ENCODE measurements around the gene CFAP65. TPM values are rescaled to one million over a fixed set of nuclear protein-coding genes. Genes with fewer than 3 reads are reported as not detected.

Gene CFAP65
- total and polyA plus RNA-seq, 2 of the 13 experiments (the other 11 are each of a cell fraction or from before 2014, with no cell fraction given) = 0.05 TPM; not detected in 1

GRCh38 chr2:219056176-219056895 is 15.0 kb upstream of the CFAP65 start:
- 70% methylated on average over 9 of the region's 9 CpGs for WGBS (ENCODE audit: low lambda C conversion rate)
- no peak overlapping the region for H2AFZ ChIP-seq (ENCODE audit: low read length)
- H3K4me2 ChIP-seq (ENCODE audit: low read depth, low read length) = no peak overlapping the region
- ChIA-PET CTCF (ENCODE audit: low intra/inter-chr PET ratio, low total read pairs) (interaction anchor here (3.7 to 4.3 kb wide), 2 partner anchors 62 to 98 kb away, joined by 56 to 82 read pairs; no protein-coding TSS in a partner anchor), POLR2A (no interaction called here)
- no TSS peak for BruUV-seq (replicated peaks)
- H3K27me3 ChIP-seq (ENCODE audit: control insufficient read depth in 1 of 2, insufficient read depth in 2 of 2, low read length in 2 of 2) = peaks cover 14 to 25% of the 10 kb centered on the region in 2 experiments; a peak in 4 of 5 replicates
- FAIRE-seq (no peak), ATAC-seq (no peak), DNase-seq (ENCODE audit: low spot score) (no peak)
- peaks cover 23% of the 10 kb centered on the region for H3K4me1 ChIP-seq (ENCODE audit: insufficient read depth, low read length)
- H3K27ac ChIP-seq (ENCODE audit: extremely low read length, insufficient read depth, low read length) = no peak overlapping the region
- peaks cover 10% of the 10 kb centered on the region; the same call in 1 of the 2 replicates for H4K20me1 ChIP-seq (ENCODE audit: insufficient read depth, low read length)
- H3K79me2 ChIP-seq (ENCODE audit: insufficient read depth, low read length) = no peaks in the 10 kb centered on the region
- TF ChIP-seq ZNF382 (CRISPR knock-in tag; IDR thresholded peaks at IDR 0.05; ENCODE audit: borderline replicate concordance) = no peak
- no peak for TF ChIP-seq CHD4 (IDR thresholded peaks at IDR 0.05; ENCODE audit: borderline replicate concordance, low read length)
- TF ChIP-seq GTF3A (CRISPR knock-in tag; conservative IDR thresholded peaks at IDR 0.05) = no peak
- no peak for TF ChIP-seq ZBTB21 (CRISPR knock-in tag; IDR thresholded peaks at IDR 0.05)
- TF ChIP-seq ETV6 (CRISPR knock-in tag; conservative IDR thresholded peaks at IDR 0.05) = no peak
- no peak for TF ChIP-seq FOXK1 (CRISPR knock-in tag; IDR thresholded peaks at IDR 0.05; ENCODE audit: borderline replicate concordance, low read depth)
- TF ChIP-seq ZBTB7B (CRISPR knock-in tag; IDR thresholded peaks at IDR 0.05) = no peak
- TF ChIP-seq, protein P1, sequence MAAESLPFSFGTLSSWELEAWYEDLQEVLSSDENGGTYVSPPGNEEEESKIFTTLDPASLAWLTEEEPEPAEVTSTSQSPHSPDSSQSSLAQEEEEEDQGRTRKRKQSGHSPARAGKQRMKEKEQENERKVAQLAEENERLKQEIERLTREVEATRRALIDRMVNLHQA (CRISPR knock-in tag; IDR thresholded peaks at IDR 0.05) = no peak
- no peak for TF ChIP-seq MAX (IDR thresholded peaks at IDR 0.05)
- TF ChIP-seq ZNF766 (CRISPR knock-in tag; IDR thresholded peaks at IDR 0.05; ENCODE audit: borderline replicate concordance) = no peak
- TF ChIP-seq, protein P2, sequence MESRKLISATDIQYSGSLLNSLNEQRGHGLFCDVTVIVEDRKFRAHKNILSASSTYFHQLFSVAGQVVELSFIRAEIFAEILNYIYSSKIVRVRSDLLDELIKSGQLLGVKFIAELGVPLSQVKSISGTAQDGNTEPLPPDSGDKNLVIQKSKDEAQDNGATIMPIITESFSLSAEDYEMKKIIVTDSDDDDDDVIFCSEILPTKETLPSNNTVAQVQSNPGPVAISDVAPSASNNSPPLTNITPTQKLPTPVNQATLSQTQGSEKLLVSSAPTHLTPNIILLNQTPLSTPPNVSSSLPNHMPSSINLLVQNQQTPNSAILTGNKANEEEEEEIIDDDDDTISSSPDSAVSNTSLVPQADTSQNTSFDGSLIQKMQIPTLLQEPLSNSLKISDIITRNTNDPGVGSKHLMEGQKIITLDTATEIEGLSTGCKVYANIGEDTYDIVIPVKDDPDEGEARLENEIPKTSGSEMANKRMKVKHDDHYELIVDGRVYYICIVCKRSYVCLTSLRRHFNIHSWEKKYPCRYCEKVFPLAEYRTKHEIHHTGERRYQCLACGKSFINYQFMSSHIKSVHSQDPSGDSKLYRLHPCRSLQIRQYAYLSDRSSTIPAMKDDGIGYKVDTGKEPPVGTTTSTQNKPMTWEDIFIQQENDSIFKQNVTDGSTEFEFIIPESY (CRISPR knock-in tag; IDR thresholded peaks at IDR 0.05) = no peak
- TF ChIP-seq ZNF530 (CRISPR knock-in tag; IDR thresholded peaks at IDR 0.05; ENCODE audit: low read depth) = no peak
- no peak for TF ChIP-seq RNF2 (conservative IDR thresholded peaks at IDR 0.05; ENCODE audit: low read depth)
- TF ChIP-seq STAT5B (CRISPR knock-in tag; IDR thresholded peaks at IDR 0.05) = no peak
- TF ChIP-seq ZNF563 (CRISPR knock-in tag; IDR thresholded peaks at IDR 0.05) = no peak
- no peak for TF ChIP-seq IKZF4 (CRISPR knock-in tag; IDR thresholded peaks at IDR 0.05; ENCODE audit: borderline replicate concordance, low read depth, not compliant biosample characterization)
- TF ChIP-seq IKZF5 (CRISPR knock-in tag; IDR thresholded peaks at IDR 0.05) = no peak
- no peak for TF ChIP-seq ZNF224 (CRISPR knock-in tag; IDR thresholded peaks at IDR 0.05)
- in situ Hi-C loops (cut with HindIII; ENCODE audit: extremely low pct_ligation_motif_present, low pct_unique_long_range_greater_than_20kb) = loop anchor here (5.0 kb wide), 2 partner anchors 61 to 101 kb away; no protein-coding TSS in a partner anchor
- H3K4me3 ChIP-seq (replicated peaks in 1 of 3; ENCODE audit: insufficient read depth in 1 of 3, low read depth in 2 of 3, low read length in 3 of 3) = no peak overlapping the region
- intact Hi-C loops (cut with micrococcal nuclease; ENCODE audit: unreplicated experiment) = loop anchor here (5.0 kb wide), 1 partner anchor 241 kb away; no protein-coding TSS in a partner anchor
- no peaks in the 10 kb centered on the region for H3K9me3 ChIP-seq (ENCODE audit: low read length)
- no peaks in the 10 kb centered on the region for H3K36me3 ChIP-seq (replicated peaks in 1 of 2; ENCODE audit: control insufficient read depth in 1 of 2, insufficient read depth in 2 of 2, low read length in 2 of 2)
- no peak overlapping the region for H3K9ac ChIP-seq (ENCODE audit: insufficient read depth, low read depth, low read length)

Measured in HepG2 (cell line).